PC-9 (cell line): Measurements from ENCODE around the gene KCNIP1. TPM values are rescaled to one million over a fixed set of nuclear protein-coding genes. Genes with fewer than 3 reads are reported as not detected.

Experiments used
- BruUV-seq: library from RNA; stranded (reverse); fragments of 400-500 nt; replicated peaks from 2 replicates; lab custom pipeline; 2021; lab: Mats Ljungman, UMichigan
- CTCF ChIA-PET: fragments of 300-600 bp; sonication (Branson Sonifier 250); formaldehyde crosslinking; loops from one replicate; lab custom pipeline; 2022; ENCODE audit warnings: antibody characterized with exemption; lab: Charles Lee
- POLR2A ChIA-PET: fragments of 300-600 bp; sonication (Branson Sonifier 250); formaldehyde crosslinking; loops from one replicate; lab custom pipeline; 2022; ENCODE audit warnings: antibody characterized with exemption; ENCODE audit not compliant: unreplicated experiment; lab: Charles Lee
- DNase-seq, 2 experiments: peaks; one replicate each; pipeline versions ENCODE4 v3.0.0 to v3.0.0-alpha.2; 2015 to 2022; ENCODE audit warnings: mixed read lengths in 1 of 2
- H2AFZ ChIP-seq: fragments of 200-600 bp; sonication (generic); 2 replicates; pipeline ENCODE4 v1.8.1; 2017; ENCODE audit warnings: antibody characterized with exemption
- H3F3A ChIP-seq: fragments of 200-600 bp; sonication (generic); 2 replicates; pipeline ENCODE4 v1.8.1; 2017; ENCODE audit warnings: antibody characterized with exemption, mild to moderate bottlenecking, low read depth; ENCODE audit not compliant: insufficient read depth
- H3K27ac ChIP-seq: fragments of 200-600 bp; sonication (generic); 2 replicates; pipeline ENCODE4 v1.6.1; 2016; ENCODE audit warnings: mixed run types
- H3K27me3 ChIP-seq: fragments of 200-600 bp; sonication (generic); 2 replicates; pipeline ENCODE4 v1.6.1; 2016; ENCODE audit warnings: low read depth, mixed run types; ENCODE audit not compliant: insufficient read depth
- H3K36me3 ChIP-seq: fragments of 200-600 bp; sonication (generic); 2 replicates; pipeline ENCODE4 v1.6.1; 2016; ENCODE audit warnings: low read depth, mixed run types
- H3K4me1 ChIP-seq: fragments of 200-600 bp; sonication (generic); replicated peaks from 2 replicates; pipeline ENCODE4 v1.6.1; 2016; ENCODE audit warnings: mixed run types; ENCODE audit not compliant: insufficient read depth
- H3K4me2 ChIP-seq: fragments of 200-600 bp; sonication (generic); 2 replicates; pipeline ENCODE4 v1.6.1; 2017; ENCODE audit warnings: mixed run types
- H3K4me3 ChIP-seq: fragments of 200-600 bp; sonication (generic); 2 replicates; pipeline ENCODE4 v1.6.1; 2016; ENCODE audit warnings: mixed run types
- H3K79me2 ChIP-seq: fragments of 200-600 bp; sonication (generic); 2 replicates; pipeline ENCODE4 v1.6.1; 2017; ENCODE audit warnings: low read depth, mixed run types
- H3K9me2 ChIP-seq: fragments of 200-600 bp; sonication (generic); 2 replicates; pipeline ENCODE4 v1.8.1; 2017; ENCODE audit warnings: mild to moderate bottlenecking; ENCODE audit not compliant: insufficient read depth
- H3K9me3 ChIP-seq: fragments of 200-600 bp; sonication (generic); 2 replicates; pipeline ENCODE4 v1.8.1; 2016; ENCODE audit warnings: low read depth; ENCODE audit not compliant: insufficient read depth
- H4K20me1 ChIP-seq: fragments of 200-600 bp; sonication (generic); 2 replicates; pipeline ENCODE4 v1.8.1; 2017; ENCODE audit not compliant: insufficient read depth
- EZH2 ChIP-seq: fragments of 200-600 bp; sonication (generic); IDR thresholded peaks from 2 replicates; pipeline ENCODE4 v1.8.0; 2017; ENCODE audit warnings: antibody characterized with exemption, low read depth
- intact Hi-C: fragments of 100-400 bp; cut with micrococcal nuclease; formaldehyde crosslinking; loops from one replicate; pipeline ENCODE4 v1.10.0; 2022; ENCODE audit not compliant: unreplicated experiment
- total RNA-seq: library from RNA; stranded (reverse); gene quantifications from 2 replicates; pipeline ENCODE4 v1.2.3, GENCODE V29; 2021
- TF ChIP-seq, protein P1 (sequence below): fragments of 200-600 bp; sonication (generic); conservative IDR thresholded peaks from 2 replicates; pipeline ENCODE4 v1.6.1; 2017; ENCODE audit warnings: mixed run types, antibody characterized with exemption, mild to moderate bottlenecking, moderate library complexity

Gene KCNIP1
- total RNA-seq, 1 experiment from 2014 or later = not detected

DNA sequence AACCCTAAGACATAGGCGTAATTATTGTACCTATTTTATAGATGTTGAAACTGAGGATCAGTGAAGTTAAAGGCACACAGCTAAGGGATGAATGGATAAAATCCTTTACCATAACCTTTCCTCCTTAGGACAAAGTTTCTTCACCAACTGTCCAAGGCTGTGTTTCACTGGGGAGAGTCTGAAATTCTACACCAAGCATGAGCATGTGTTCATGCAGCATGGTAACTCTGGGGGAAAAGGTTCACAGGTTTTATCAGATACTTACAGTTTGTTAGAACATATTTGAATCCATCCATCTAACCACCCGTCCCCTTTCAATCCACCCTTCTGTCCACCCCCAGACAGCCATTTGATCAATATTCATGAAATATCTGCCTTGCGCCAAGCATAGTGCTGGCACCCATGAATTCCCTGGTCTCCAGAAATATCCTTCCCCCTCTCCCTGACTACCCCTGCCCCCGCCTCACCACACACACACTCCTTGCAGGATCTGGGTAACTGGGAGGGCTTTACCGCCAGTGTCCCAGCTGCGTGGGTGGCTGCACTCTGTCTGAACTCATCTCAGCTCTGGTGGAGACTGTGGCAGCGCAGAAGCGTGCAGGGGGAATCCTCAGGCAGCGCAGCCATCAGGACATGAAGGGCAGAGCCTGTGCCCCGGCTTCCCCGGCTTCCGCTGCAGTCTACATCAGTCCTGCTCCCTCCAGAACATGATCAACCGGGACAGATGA, 6.3 kb upstream of the KCNIP1 start:
- TF ChIP-seq, protein P1, sequence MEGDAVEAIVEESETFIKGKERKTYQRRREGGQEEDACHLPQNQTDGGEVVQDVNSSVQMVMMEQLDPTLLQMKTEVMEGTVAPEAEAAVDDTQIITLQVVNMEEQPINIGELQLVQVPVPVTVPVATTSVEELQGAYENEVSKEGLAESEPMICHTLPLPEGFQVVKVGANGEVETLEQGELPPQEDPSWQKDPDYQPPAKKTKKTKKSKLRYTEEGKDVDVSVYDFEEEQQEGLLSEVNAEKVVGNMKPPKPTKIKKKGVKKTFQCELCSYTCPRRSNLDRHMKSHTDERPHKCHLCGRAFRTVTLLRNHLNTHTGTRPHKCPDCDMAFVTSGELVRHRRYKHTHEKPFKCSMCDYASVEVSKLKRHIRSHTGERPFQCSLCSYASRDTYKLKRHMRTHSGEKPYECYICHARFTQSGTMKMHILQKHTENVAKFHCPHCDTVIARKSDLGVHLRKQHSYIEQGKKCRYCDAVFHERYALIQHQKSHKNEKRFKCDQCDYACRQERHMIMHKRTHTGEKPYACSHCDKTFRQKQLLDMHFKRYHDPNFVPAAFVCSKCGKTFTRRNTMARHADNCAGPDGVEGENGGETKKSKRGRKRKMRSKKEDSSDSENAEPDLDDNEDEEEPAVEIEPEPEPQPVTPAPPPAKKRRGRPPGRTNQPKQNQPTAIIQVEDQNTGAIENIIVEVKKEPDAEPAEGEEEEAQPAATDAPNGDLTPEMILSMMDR = no peak
- TF ChIP-seq EZH2 = no peak
- Histone ChIP-seq H2AFZ (no peak overlapping the region), H4K20me1 (no peaks in the 10 kb centered on the region), H3K4me1 (no peaks in the 10 kb centered on the region), H3K27ac (no peak overlapping the region), H3K4me3 (no peak overlapping the region), H3K9me2 (no peaks in the 10 kb centered on the region), H3K36me3 (no peaks in the 10 kb centered on the region), H3K27me3 (peaks cover 11% of the 10 kb centered on the region; the same call in 1 of the 2 replicates), H3F3A (no peaks in the 10 kb centered on the region), H3K4me2 (no peak overlapping the region), H3K79me2 (no peaks in the 10 kb centered on the region), H3K9me3 (no peaks in the 10 kb centered on the region)
- intact Hi-C loops = no loop called here
- CTCF ChIA-PET = no interaction called here
- POLR2A ChIA-PET = no interaction called here
- no TSS peak for BruUV-seq
- no peak for DNase-seq

DNA sequence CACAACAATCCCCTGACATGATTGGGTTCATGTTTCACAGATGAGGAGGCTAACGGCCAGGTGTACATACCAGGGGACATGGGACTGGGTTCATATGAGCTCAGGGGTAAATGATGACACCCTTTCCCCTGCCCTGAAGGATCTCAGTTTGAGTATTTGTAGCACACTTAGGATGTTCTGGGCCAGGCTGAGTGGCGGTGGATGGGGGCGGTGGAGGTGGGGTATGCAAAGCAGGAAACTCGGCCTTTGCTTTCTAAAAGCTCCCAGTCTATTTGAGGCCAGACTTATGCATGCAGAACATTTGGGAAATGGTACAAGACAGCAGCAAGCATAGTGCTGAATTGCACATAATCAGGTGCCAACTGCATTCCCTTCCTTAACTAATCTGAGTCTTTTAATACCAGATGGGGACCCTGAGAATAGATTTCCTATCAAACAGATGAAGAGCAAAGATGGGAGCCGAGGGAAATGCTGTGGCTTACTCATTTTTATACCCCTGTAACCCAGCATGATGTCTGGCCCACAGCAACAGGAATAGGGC, 4.9 kb upstream of the KCNIP1 start:
- Histone ChIP-seq H3K4me1 (no peaks in the 10 kb centered on the region), H2AFZ (no peak overlapping the region), H3K4me2 (no peak overlapping the region), H3K9me2 (no peaks in the 10 kb centered on the region), H3K79me2 (no peaks in the 10 kb centered on the region), H3K9me3 (no peaks in the 10 kb centered on the region), H3K27me3 (peaks cover 11% of the 10 kb centered on the region; the same call in 1 of the 2 replicates), H3F3A (no peaks in the 10 kb centered on the region), H3K27ac (no peak overlapping the region), H3K36me3 (no peaks in the 10 kb centered on the region), H3K4me3 (no peak overlapping the region), H4K20me1 (no peaks in the 10 kb centered on the region)
- DNase-seq = no peak
- POLR2A ChIA-PET = no interaction called here
- BruUV-seq = no TSS peak
- TF ChIP-seq, protein P1 = no peak
- intact Hi-C loops = no loop called here
- CTCF ChIA-PET = no interaction called here

DNA sequence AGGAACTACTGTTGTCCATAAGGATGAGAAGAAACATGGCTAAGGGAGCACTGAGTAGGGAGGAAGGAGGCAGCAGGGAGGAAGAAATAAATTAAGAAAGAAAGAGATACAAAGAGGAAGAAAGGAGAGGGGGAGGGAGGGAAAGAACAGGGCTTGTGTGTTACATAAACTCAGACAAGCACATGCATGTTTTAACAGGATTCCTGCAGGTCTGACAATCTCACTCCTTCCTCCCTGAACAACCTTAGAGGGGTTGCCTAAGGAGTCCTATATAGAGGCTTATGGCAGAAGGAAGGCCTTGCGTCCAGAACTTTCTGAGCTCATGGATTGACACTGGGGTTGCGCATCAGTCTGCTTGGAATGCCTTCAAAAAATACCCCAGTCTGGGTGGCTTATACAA, 4.2 kb upstream of the KCNIP1 start:
- H4K20me1 ChIP-seq = no peaks in the 10 kb centered on the region
- no peaks in the 10 kb centered on the region for H3K9me3 ChIP-seq
- ChIA-PET POLR2A (no interaction called here), CTCF (no interaction called here)
- H3K4me2 ChIP-seq = no peak overlapping the region
- peaks cover 11% of the 10 kb centered on the region; the same call in 1 of the 2 replicates for H3K27me3 ChIP-seq
- no peaks in the 10 kb centered on the region for H3K36me3 ChIP-seq
- no peaks in the 10 kb centered on the region for H3K9me2 ChIP-seq
- no peaks in the 10 kb centered on the region for H3K4me1 ChIP-seq
- H3F3A ChIP-seq = no peaks in the 10 kb centered on the region
- H2AFZ ChIP-seq = no peak overlapping the region
- H3K27ac ChIP-seq = no peak overlapping the region
- intact Hi-C loops = no loop called here
- no TSS peak for BruUV-seq
- TF ChIP-seq, protein P1 = no peak
- no peak for TF ChIP-seq EZH2
- DNase-seq = no peak
- H3K4me3 ChIP-seq = no peak overlapping the region
- H3K79me2 ChIP-seq = no peaks in the 10 kb centered on the region
